ENCODE data around the gene MEGF11.

DNA sequence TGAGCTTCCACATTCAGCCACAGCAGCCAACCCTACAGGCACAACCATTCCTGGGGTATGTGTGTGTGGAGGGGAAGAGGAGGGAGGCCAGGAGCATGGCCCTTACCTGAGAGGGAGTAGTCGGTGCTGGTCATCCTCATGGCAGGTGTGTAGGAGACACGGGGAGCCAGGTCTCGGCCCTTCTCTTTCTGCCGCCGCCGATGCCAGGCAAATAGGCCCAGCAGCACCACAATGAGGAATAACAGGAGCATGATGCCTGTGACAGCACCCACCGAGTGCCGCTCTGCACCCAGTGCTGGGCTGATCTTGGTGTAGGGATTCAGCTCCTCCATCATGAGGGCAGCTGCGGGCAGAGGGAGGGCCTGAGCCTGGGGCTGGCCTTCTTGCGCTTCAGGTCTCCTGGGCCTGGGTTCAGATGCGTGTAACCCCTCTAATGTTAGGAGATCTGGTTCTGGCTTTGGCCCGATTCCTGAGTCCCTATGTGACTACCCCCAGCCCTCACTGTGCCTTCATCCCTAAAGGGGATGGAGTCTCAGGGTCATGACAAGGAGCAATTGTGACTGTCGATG, 339.8 kb downstream of the MEGF11 start:
- TF ChIP-seq, protein P1, sequence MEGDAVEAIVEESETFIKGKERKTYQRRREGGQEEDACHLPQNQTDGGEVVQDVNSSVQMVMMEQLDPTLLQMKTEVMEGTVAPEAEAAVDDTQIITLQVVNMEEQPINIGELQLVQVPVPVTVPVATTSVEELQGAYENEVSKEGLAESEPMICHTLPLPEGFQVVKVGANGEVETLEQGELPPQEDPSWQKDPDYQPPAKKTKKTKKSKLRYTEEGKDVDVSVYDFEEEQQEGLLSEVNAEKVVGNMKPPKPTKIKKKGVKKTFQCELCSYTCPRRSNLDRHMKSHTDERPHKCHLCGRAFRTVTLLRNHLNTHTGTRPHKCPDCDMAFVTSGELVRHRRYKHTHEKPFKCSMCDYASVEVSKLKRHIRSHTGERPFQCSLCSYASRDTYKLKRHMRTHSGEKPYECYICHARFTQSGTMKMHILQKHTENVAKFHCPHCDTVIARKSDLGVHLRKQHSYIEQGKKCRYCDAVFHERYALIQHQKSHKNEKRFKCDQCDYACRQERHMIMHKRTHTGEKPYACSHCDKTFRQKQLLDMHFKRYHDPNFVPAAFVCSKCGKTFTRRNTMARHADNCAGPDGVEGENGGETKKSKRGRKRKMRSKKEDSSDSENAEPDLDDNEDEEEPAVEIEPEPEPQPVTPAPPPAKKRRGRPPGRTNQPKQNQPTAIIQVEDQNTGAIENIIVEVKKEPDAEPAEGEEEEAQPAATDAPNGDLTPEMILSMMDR (IDR thresholded peaks at IDR 0.05), result no peak
- no peak for TF ChIP-seq POLR2A (IDR thresholded peaks at IDR 0.05)
